K562 (cell line): ENCODE results near the gene VMP1. TPM values are rescaled to one million over a fixed set of nuclear protein-coding genes. Genes with fewer than 3 reads are reported as not detected.

Experiments
- CBX2 ChIP-seq: fragments of 200-600 bp; sonication (generic); IDR thresholded peaks from one replicate; pipeline ENCODE4 v1.6.1; 2012; ENCODE audit warnings: mild to moderate bottlenecking, low read length, inconsistent platforms; ENCODE audit not compliant: insufficient read depth, poor library complexity, severe bottlenecking
- EP300 ChIP-seq: IDR thresholded peaks from 2 replicates; pipeline ENCODE4 v1.6.1; 2012; ENCODE audit warnings: low read length, improper control_type of control experiment
- GABPB2 ChIP-seq: fragments of 250-450 bp; sonication (Bioruptor Pico); conservative IDR thresholded peaks from 2 replicates; pipeline ENCODE4 v1.5.1; 2021; ENCODE audit warnings: mild to moderate bottlenecking
- MAFG ChIP-seq: fragments of 450-650 bp; conservative IDR thresholded peaks from 2 replicates; pipeline ENCODE4 v1.6.1; 2016; ENCODE audit warnings: missing genetic modification characterization, missing compliant biosample characterization
- MEIS2 ChIP-seq: fragments of 450-650 bp; IDR thresholded peaks from 2 replicates; pipeline ENCODE4 v1.6.1; 2014; ENCODE audit warnings: mild to moderate bottlenecking; ENCODE audit not compliant: partially characterized antibody
- NFXL1 ChIP-seq: fragments of 450-650 bp; formaldehyde crosslinking; IDR thresholded peaks from 2 replicates; pipeline ENCODE4 v1.4.0; 2021; ENCODE audit warnings: mild to moderate bottlenecking
- PCBP2 ChIP-seq: fragments of 200-400 bp; formaldehyde crosslinking; IDR thresholded peaks from 2 replicates; pipeline ENCODE4 v1.6.1; 2018; ENCODE audit warnings: low read length, low read depth, mild to moderate bottlenecking, moderate library complexity; ENCODE audit not compliant: poor library complexity, severe bottlenecking
- PML ChIP-seq: IDR thresholded peaks from 2 replicates; pipeline ENCODE4 v1.6.1; 2012; ENCODE audit warnings: low read length, inconsistent platforms
- SMARCA4 ChIP-seq: fragments of 450-650 bp; IDR thresholded peaks from 2 replicates; pipeline ENCODE4 v1.6.1; 2016
- TAF1 ChIP-seq: IDR thresholded peaks from 2 replicates; pipeline ENCODE4 v1.6.1; 2011; ENCODE audit warnings: mild to moderate bottlenecking, low read length, moderate library complexity; ENCODE audit not compliant: insufficient read depth, control insufficient read depth, severe bottlenecking; ENCODE audit errors: extremely low read depth
- ZNF699 ChIP-seq: fragments of 250-450 bp; sonication (Bioruptor Pico); IDR thresholded peaks from 2 replicates; pipeline ENCODE4 v1.8.0; 2021; ENCODE audit warnings: mild to moderate bottlenecking, moderate library complexity; ENCODE audit not compliant: insufficient replicate concordance
- ZNF707 ChIP-seq: fragments of 250-450 bp; sonication (Bioruptor Pico); conservative IDR thresholded peaks from 2 replicates; pipeline ENCODE4 v1.8.0; 2022; ENCODE audit warnings: inconsistent platforms, mild to moderate bottlenecking, moderate library complexity
- polyA plus RNA-seq, 8 experiments: library from polyadenylated mRNA; depleted of rRNA in 4 of 8; stranded (reverse) in 5 of 8; unstranded in 3 of 8; fragments of >200 nt; fragmentation: Nextera tagmentation in 2 of 8; fragmentation: Illumina TruSeq in 1 of 8; extraction: Ambion mirVana in 2 of 8; extraction: Trizol in 1 of 8; gene quantifications; 2 replicates each; pipeline versions ENCODE4 v1.2.1 to v1.2.3, GENCODE V29; 2011 to 2014; ENCODE audit warnings: inconsistent platforms in 1 of 8, missing spikeins in 1 of 8
- total RNA-seq, 7 experiments: library from RNA; depleted of rRNA in 6 of 7; stranded (reverse); fragments of >200 nt in 6 of 7; fragmentation: Illumina TruSeq in 2 of 7; extraction: Trizol in 2 of 7; gene quantifications; 2 replicates each; pipeline versions ENCODE4 v1.2.1 to v1.2.3, GENCODE V29; 2011 to 2021; ENCODE audit warnings: low replicate concordance in 1 of 7
- TF ChIP-seq, protein P1 (sequence below): fragments of 250-450 bp; sonication (Bioruptor Pico); IDR thresholded peaks from 2 replicates; pipeline ENCODE4 v1.5.0; 2020; ENCODE audit warnings: mild to moderate bottlenecking
- TF ChIP-seq, protein P2 (sequence below): sonication (generic); formaldehyde crosslinking; IDR thresholded peaks from 2 replicates; pipeline ENCODE4 v1.8.0; 2022; ENCODE audit warnings: mild to moderate bottlenecking, missing genetic modification reagents, borderline replicate concordance
- TF ChIP-seq, protein P3 (sequence below): fragments of 450-650 bp; formaldehyde crosslinking; IDR thresholded peaks from 2 replicates; pipeline ENCODE4 v1.4.0; 2022; ENCODE audit warnings: mild to moderate bottlenecking, moderate library complexity
- TF ChIP-seq, protein P4 (sequence below): sonication (generic); formaldehyde crosslinking; IDR thresholded peaks from 2 replicates; pipeline ENCODE4 v1.4.0; 2020; ENCODE audit warnings: mild to moderate bottlenecking, missing genetic modification reagents
- TF ChIP-seq, protein P5 (sequence below): fragments of 450-650 bp; IDR thresholded peaks from 2 replicates; pipeline ENCODE4 v1.6.1; 2018; ENCODE audit not compliant: partially characterized antibody

Gene VMP1
- total and polyA plus RNA-seq, 9 of the 15 experiments (the other 6 are each of a cell fraction or from before 2014, with no cell fraction given) = 123 to 304 (median 151) TPM

DNA sequence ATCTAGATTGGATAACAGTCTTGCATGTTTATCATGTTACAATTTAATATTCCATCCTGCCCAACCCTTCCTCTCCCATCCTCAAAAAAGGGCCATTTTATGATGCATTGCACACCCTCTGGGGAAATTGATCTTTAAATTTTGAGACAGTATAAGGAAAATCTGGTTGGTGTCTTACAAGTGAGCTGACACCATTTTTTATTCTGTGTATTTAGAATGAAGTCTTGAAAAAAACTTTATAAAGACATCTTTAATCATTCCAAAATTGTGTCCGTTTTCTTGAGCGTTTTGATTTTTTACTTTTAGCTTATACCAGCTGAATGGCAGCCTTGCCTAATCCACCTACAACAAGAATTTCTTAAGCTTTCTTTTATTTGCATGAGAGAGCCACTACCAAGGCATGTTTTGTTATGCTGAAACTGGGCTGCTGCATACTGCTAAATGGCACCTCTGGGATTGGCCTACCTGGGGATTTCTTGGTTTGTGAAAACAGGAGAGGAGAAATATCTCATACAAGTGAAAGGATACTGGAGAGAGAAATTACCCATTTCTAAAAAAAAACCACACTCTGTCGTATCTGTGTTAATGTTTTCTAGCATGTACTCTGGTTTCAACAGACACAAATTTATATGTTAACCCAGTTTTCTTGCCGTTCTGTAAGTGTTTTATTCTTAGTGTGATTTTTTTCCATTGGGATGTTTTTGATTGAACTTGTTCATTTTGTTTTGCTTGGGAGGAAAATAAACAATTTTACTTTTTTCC, 133.1 kb downstream of the VMP1 start (continued):
- no peak for TF ChIP-seq PCBP2
- 0 out of 2 replicates have a peak, but pooled peaks have one; percentile 13 for TF ChIP-seq NFXL1
- no peak for TF ChIP-seq SMARCA4
- TF ChIP-seq, protein P1, sequence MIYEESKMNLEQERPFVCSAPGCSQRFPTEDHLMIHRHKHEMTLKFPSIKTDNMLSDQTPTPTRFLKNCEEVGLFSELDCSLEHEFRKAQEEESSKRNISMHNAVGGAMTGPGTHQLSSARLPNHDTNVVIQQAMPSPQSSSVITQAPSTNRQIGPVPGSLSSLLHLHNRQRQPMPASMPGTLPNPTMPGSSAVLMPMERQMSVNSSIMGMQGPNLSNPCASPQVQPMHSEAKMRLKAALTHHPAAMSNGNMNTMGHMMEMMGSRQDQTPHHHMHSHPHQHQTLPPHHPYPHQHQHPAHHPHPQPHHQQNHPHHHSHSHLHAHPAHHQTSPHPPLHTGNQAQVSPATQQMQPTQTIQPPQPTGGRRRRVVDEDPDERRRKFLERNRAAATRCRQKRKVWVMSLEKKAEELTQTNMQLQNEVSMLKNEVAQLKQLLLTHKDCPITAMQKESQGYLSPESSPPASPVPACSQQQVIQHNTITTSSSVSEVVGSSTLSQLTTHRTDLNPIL (CRISPR knock-in tag) = no peak
- TF ChIP-seq GABPB2 (CRISPR knock-in tag) = no peak
- TF ChIP-seq, protein P2, sequence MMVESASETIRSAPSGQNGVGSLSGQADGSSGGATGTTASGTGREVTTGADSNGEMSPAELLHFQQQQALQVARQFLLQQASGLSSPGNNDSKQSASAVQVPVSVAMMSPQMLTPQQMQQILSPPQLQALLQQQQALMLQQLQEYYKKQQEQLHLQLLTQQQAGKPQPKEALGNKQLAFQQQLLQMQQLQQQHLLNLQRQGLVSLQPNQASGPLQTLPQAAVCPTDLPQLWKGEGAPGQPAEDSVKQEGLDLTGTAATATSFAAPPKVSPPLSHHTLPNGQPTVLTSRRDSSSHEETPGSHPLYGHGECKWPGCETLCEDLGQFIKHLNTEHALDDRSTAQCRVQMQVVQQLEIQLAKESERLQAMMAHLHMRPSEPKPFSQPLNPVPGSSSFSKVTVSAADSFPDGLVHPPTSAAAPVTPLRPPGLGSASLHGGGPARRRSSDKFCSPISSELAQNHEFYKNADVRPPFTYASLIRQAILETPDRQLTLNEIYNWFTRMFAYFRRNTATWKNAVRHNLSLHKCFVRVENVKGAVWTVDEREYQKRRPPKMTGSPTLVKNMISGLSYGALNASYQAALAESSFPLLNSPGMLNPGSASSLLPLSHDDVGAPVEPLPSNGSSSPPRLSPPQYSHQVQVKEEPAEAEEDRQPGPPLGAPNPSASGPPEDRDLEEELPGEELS (CRISPR knock-in tag) = no peak
- no peak for TF ChIP-seq TAF1
- no peak for TF ChIP-seq CBX2
- no peak for TF ChIP-seq ZNF707
- TF ChIP-seq MAFG = no peak
- no peak for TF ChIP-seq ZNF699 (CRISPR knock-in tag)
- TF ChIP-seq, protein P3, sequence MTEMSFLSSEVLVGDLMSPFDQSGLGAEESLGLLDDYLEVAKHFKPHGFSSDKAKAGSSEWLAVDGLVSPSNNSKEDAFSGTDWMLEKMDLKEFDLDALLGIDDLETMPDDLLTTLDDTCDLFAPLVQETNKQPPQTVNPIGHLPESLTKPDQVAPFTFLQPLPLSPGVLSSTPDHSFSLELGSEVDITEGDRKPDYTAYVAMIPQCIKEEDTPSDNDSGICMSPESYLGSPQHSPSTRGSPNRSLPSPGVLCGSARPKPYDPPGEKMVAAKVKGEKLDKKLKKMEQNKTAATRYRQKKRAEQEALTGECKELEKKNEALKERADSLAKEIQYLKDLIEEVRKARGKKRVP = no peak
- TF ChIP-seq PML = peak; percentile 16; the same call in 1 of the 2 replicates
- TF ChIP-seq EP300 = no peak
- no peak for TF ChIP-seq MEIS2
- TF ChIP-seq, protein P4, sequence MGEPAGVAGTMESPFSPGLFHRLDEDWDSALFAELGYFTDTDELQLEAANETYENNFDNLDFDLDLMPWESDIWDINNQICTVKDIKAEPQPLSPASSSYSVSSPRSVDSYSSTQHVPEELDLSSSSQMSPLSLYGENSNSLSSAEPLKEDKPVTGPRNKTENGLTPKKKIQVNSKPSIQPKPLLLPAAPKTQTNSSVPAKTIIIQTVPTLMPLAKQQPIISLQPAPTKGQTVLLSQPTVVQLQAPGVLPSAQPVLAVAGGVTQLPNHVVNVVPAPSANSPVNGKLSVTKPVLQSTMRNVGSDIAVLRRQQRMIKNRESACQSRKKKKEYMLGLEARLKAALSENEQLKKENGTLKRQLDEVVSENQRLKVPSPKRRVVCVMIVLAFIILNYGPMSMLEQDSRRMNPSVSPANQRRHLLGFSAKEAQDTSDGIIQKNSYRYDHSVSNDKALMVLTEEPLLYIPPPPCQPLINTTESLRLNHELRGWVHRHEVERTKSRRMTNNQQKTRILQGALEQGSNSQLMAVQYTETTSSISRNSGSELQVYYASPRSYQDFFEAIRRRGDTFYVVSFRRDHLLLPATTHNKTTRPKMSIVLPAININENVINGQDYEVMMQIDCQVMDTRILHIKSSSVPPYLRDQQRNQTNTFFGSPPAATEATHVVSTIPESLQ (CRISPR knock-in tag) = no peak
- TF ChIP-seq, protein P5, sequence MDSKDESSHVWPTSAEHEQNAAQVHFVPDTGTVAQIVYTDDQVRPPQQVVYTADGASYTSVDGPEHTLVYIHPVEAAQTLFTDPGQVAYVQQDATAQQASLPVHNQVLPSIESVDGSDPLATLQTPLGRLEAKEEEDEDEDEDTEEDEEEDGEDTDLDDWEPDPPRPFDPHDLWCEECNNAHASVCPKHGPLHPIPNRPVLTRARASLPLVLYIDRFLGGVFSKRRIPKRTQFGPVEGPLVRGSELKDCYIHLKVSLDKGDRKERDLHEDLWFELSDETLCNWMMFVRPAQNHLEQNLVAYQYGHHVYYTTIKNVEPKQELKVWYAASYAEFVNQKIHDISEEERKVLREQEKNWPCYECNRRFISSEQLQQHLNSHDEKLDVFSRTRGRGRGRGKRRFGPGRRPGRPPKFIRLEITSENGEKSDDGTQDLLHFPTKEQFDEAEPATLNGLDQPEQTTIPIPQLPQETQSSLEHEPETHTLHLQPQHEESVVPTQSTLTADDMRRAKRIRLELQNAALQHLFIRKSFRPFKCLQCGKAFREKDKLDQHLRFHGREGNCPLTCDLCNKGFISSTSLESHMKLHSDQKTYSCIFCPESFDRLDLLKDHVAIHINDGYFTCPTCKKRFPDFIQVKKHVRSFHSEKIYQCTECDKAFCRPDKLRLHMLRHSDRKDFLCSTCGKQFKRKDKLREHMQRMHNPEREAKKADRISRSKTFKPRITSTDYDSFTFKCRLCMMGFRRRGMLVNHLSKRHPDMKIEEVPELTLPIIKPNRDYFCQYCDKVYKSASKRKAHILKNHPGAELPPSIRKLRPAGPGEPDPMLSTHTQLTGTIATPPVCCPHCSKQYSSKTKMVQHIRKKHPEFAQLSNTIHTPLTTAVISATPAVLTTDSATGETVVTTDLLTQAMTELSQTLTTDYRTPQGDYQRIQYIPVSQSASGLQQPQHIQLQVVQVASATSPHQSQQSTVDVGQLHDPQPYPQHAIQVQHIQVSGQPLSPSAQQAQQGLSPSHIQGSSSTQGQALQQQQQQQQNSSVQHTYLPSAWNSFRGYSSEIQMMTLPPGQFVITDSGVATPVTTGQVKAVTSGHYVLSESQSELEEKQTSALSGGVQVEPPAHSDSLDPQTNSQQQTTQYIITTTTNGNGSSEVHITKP = no peak
